ENCODE measurements around the gene NECAB2.

DNA sequence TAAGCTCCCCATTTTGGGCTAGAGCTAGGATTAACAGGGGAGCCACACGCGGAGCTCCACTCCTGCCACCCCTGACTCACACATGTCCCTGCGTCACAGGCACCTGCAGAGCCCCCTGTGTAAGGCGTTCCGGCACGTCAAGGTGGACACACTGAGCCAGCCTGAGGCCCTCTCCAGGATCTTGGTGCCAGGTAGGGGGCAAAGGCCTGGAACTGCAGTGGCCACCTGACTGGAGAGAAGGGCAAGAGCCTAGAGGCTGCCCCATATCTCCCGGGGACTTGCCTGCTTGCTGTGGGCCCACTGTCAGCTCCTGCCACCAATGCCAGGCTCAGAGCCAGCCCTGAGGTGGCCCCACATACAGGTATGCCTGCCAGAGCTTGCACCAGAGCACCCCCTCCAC is 33.7 kb downstream of the NECAB2 start:
- TF ChIP-seq, protein P1, sequence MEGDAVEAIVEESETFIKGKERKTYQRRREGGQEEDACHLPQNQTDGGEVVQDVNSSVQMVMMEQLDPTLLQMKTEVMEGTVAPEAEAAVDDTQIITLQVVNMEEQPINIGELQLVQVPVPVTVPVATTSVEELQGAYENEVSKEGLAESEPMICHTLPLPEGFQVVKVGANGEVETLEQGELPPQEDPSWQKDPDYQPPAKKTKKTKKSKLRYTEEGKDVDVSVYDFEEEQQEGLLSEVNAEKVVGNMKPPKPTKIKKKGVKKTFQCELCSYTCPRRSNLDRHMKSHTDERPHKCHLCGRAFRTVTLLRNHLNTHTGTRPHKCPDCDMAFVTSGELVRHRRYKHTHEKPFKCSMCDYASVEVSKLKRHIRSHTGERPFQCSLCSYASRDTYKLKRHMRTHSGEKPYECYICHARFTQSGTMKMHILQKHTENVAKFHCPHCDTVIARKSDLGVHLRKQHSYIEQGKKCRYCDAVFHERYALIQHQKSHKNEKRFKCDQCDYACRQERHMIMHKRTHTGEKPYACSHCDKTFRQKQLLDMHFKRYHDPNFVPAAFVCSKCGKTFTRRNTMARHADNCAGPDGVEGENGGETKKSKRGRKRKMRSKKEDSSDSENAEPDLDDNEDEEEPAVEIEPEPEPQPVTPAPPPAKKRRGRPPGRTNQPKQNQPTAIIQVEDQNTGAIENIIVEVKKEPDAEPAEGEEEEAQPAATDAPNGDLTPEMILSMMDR (IDR thresholded peaks at IDR 0.05), result no peak
- TF ChIP-seq POLR2AphosphoS5 (IDR thresholded peaks at IDR 0.05), result no peak
- TF ChIP-seq POLR2A (IDR thresholded peaks at IDR 0.05), result no peak
